HG03159 (cell line): Measurements from ENCODE around the gene CALML4.
"Not testable (repeated sequence)": the region's sequence is repeated elsewhere in the genome, so short reads cannot be mapped to it uniquely, and the experiment has no call there.

Experiments used
- ATAC-seq: cut with Tn5 transposase; IDR thresholded peaks from one replicate; pipeline ENCODE4 v1.9.1; 2021; ENCODE audit warnings: mild to moderate bottlenecking, moderate library complexity; ENCODE audit not compliant: unreplicated experiment

The CALML4 gene

DNA sequence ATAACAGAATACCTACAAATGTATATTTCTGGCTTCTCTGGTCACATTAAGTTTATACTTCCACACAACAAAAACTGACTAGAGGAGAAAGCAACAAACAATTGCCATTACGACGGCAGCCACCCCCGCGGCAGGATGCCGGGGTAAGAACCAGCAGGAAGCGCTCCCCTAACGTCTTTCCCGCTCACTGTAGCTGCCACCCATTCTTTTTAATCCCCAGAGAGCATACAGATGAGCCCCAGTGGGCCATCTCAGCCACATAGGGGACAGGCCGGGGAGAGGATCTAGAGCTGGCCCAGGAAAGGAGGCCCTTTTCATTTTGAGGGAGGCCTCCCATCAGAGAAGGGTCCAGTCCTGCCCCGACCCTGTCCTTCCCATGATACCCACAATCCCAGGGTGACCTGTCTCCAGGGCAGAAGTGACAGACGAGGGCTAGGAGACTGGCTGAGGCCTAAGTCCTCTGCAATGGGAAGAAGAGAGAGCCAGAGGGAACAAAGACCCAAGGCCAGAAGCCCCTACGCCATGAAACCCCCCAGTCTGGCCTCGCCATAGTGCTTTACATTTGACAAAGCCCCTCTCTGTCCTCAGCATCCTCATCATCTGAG, 3.6 kb upstream of the CALML4 start:
- ATAC-seq, result no peak

DNA sequence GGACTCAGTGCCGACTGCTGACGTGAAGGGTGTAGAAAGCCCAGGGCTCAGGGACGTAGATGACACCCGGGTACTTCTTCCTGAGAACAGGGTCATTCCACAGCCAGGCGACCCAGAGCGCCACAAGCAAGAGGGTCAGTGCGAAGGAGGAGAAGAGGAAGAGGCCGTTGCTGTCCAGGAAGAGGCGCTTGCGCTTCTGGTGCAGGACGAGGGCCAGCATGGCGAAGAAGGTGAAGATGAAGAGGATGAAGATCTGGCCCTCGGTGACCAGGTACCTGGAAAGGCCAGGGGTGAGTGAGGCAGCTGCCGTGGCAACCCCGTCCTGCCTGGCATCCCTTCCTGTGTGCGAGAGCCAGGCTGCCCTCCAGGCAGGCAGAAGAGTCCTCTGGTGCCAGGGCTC, 3.0 kb upstream of the CALML4 start:
- ATAC-seq, result no peak

DNA sequence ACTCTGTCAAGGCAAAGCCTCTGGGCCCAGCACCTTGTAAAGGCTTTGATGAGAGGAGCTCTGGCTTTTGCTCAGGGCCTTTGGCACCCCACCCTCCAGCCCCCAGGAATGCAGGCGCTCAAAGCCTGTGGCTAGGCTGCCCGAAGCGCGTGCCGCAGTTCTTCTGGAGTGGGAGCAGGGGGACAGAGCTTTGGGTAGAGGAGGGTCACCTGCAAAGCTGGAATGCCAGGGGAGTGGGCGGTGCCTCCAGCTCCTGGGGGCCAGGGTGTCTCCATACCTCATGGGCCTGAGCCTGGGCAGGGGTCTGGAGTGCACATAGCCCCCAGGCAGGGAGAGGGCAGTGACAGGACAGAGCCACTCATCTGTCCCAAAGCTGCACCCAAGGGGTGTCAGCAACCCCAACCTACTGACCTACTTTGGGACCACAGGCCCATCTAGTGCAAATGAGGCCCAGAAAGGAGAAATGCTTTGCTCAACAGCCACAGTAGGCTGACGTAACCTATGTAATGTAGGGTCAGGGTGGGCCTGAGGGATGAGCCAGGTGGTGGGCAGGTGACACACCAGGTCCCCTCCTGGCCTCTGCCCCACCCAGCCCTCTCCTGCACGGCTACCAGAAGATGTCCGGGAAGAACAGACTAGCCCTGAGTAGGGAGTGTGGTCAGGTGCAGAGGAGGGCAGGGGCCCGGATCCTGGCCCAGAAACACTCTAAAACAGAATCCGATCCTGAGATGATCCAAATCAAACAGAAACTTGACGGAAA, 2.2 kb upstream of the CALML4 start:
- no peak for ATAC-seq

DNA sequence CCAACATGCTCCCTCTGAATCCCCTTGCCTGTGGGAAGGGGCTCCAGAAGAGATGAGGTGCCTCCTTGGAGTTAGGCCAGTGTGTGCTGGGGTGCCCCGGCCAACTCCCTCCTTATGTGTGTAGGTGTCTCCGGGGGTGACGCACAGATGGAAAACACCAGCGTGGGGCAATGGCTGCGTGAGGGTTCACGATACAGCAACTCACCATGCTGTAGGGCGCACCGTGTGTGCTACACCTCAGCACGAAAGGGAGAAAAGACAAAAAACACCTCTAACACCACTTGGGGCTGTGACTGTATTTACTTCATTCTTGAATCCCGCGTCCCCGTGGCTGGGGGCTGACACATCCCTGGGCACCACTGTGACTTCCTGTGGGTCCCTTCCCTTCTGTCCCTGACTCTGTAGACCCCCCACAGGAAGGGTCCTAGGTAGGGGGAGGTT, 1.6 kb upstream of the CALML4 start:
- no peak for ATAC-seq

DNA sequence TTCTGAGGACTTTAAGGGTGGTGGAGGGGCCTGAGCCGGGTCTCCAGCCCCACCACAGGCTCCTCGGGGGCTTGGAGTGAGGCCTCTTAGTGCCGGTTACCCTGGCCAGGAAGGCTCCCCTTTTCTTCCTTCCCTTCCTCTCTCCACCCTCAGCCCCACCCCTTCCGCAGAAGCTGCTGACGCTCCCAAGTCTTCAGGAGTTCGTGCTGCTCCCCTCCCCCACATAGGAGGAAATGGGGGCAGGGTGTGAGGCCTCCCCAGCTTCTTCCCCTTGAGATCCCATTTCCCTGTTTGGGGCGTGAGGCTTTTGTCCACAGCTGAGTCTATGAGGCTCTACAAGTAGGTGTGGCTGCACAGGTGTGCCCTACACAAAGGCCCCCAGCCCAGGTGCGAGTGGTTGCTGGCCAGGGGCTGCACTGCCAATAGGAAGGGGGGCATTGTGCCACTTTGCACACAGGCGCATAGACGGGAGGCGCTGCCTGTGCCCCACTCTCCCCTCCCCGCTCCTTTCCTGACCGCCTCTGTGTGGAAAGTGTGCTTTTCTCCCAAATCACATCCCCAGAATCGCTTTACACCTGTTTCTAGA, 915 bp upstream of the CALML4 start:
- no peak for ATAC-seq

DNA sequence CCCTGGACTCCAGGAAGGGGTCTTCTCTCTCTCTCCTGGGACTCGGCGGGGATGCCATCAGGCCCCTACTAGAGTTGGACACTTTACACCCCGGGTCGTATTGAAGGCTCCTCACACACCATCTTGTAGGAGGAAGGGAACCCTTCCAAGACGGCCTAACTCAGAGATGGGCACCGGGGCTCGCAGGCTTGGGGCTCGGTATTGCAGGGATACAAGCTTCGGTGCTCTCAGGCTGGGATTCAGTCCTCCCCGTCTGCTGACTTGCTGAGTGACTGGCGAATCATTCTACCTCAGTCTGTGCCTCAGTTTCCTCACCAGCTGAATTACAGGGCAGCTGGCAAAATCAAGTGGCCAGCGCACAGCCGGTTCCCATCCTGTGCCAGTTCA, 419 bp upstream of the CALML4 start:
- ATAC-seq, result no peak

DNA sequence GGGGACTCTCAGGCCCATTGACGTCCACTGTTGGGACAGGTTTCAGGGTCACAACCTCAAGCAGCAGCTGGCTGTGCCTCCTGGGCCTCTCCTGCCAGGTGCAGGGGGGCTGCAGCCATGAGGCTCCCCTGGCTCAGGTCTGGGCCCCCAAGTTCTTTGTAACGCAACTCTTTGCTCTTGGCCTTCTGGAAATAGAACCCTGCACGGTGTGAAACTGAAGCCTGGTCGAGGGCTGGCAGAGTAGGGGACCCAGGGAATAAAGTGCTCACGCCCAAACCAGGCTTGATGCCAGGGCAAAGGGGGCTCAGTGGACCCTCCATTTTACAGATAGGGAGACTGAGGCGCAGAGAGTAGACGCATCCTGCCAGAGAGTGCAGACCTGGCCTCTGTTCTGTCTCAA, 771 bp downstream of the CALML4 start:
- ATAC-seq, result no peak

DNA sequence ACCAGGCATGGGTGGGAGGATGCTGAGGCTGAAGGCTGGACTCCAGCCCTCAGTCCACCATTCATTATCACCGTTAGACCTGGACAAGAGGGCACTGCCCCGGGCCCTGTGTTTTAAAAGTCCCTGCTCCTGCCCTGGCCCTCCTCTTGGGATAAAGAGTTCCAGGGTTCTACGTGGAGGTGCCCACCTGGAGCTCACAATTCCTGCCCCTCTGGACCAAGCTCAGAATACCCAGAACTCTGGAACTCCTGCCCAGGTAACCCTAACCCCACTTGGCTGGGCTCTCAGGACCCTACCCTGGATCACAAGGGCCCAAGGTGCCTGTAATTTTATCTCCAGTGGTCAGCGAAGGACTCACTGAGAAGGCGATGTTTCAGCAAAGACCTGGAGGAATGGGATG, 1.2 kb downstream of the CALML4 start:
- no peak for ATAC-seq

DNA sequence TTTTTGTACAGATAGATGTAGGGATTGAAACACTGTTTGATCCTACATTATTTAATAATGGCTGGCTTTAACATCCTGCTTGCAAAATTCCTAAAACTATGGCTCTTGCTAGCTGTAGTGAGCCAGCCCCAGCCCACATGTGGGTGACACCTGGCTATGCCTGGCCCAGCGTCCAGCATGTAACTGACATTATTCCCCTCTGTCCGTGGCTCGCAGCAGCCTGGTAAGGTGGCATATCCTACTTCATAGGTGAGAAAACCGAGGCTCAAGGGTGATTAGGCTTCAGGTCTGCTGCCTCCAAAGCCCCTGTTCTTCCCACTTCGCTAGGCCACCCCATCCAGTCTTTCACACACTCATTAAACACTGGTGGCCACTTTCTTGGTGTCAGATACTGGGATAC, 1.6 kb downstream of the CALML4 start:
- ATAC-seq, result no peak

DNA sequence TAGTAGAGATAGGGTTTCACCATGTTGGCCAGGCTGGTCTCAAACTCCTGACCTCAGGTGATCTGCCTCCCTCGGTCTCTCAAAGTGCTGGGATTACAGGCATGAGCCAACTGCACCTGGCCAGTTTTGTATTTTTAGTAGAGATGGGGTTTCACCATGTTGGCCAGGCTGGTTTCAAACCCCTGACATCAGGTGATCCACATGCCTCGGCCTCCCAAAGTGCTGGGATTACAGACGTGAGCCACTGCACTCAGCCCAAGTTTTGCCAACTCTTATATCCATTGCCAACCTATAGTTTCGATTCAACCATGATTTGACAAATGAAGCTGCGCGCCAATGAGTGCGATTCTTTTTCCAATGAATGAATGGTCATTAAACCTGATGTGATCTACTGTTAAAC, 2.1 kb downstream of the CALML4 start:
- not testable (repeated sequence) for ATAC-seq

DNA sequence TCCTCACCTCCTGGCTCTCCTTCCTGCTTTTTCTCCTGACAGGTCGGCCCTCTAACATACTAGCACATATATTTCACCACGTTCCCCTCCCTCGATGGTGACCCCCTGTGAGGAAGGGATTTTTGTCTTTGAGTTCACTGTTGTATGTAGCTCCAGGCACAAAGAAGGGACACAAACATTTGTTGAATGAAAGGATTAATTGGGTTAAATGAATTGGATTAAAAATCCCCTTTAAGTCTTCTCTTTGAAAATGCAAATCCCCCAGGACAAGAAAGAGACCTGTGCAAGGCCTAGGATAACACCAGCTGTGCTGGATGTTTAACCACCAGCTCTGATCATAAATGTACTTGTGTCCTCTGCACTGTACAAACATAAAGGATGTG, 3.3 kb downstream of the CALML4 start:
- ATAC-seq, result no peak

DNA sequence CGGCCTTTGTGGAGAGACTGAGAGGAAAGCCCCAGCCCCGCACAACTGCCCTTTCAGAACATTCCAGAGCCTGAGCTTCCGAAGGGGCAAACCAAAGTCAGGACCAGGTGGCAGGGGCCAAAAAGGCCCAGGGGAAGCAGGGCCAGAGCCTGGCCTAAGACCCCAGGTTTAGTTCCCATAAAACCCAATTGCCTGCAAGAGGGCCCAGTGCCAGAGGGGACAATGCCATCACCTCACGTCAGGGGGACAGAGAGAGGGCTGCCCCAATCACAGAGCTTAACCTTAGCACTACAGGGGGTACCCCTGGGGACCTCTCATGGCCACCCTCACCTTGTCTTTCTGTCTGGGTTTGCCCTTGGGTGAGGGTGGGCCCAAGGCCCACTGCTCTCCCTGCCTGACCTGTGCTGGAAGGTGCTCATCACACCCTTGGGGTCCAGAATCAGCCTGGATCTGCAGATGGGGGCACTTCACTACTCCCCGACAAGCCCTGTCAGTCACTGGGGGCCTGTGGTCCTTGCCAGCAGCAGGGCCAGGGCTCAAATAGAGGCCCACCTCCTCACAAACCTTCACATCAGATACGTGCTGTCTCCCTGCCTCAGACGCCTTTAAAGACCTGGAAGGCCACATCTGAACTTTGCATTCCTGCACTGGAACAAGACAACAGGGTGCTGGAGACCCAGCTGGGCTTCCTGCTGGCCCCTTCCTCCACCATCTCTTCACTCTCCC, 3.8 kb downstream of the CALML4 start:
- ATAC-seq, result no peak

DNA sequence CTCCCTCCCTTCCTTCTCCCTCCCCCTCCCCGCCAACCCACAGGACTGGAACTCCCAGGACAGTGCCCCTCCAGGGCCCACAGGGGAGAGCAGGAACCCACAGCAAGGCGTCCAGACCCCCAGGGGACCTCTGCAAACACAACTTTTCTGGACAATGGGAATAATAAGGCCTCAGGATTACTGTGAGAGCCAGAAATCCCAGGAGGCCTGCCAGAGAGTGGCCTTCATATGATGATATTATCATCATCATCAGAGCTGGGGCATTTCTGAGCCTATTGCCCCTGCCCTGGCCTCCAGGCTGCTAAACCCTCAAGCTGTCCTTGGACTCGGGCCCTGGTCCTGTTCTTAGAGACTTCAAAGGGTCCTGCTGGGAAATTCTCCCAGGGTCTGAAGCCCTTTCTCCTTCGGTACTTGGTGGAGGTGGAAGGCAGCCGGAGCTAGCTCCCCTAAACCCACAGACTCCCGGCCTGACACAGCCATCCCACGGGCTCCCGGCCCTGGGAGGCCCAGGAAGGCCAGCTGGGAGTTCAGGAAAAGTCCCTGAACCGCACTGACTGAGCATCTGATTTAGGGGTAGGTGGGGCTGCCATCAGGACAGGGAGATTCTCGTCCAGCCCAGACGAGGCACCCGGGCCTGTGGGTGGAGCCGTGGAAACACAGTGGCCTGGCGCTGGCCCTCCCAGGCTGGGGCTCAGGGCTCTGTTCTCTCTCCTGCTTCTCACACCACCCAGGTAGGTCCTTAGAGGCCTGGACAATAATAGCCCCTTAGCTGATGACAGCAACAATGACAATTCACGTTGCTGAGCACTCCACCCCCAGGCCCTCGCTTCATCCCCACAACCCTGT, 4.9 kb downstream of the CALML4 start:
- no peak for ATAC-seq

DNA sequence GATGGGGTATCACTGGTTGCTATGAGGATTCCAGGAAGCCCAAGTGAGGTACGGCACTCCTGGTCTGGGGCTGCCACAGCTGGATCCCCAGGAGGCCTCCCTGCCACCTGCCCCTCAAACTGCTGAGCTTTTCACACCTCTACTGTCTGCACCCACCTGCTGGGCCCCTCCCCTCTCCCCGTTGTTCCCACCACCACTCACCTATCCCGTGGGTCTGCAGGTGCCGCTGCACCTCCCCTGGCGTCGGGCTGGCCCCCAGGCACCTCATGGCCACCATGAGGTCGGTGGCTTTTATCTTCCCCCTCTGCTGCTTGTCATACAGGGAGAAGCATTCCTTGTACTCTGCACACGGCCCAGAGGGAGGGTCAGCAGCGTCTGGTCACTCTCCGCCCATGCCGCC, 5.8 kb downstream of the CALML4 start:
- ATAC-seq, result no peak

DNA sequence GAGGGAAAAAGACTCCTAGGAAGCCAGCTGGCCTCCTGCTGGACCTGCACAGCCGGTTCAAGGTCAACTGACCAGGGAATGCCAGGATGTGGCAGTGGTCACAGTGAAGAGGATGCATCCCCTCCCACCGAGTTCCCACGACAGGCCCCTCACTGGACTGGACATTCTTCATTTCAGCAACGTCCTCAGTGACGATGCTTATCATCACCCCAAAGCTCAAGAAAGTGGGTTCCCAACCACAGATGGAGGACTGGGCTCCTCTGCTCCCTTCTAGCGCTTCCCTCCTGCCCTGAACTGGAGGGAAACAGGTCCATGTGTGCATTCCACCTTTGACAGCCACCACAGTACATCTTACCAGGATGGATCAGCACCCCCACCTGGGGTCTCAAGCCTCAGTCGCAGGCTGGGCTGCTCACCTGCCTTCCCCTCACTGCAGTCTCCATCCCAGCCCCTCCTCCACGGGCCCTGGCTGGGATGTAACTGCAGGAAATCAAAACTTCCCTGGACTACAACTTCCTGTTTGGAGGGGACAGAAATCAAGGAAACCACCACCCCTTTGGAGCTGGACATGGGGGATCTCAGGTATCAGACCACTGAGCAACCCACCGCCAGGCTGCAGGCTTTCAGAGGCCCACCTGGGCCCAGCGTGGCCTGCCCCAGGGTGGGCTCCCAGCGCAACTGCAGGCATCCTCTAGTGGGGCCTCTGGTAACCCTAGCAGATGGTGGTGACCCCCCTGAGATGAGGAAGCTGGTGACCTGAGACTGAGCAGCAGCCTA, 7.3 kb downstream of the CALML4 start:
- ATAC-seq, result no peak

DNA sequence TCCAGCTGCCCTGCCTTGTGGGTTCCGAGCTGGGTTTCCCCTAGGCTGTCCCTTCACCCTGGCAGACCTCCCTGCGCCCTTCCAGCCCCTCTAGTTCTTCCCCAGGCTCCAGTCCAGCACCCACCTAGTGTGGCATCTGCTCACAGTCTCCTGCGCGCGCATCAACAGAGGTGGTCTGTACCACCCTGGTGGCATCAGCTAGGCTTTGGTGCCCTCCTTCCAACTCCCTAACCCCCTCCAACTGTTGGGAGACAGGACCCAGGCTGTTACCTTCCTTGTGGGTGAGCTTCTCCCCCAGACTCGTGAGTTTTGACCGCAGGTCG, 8.0 kb downstream of the CALML4 start:
- no peak for ATAC-seq

DNA sequence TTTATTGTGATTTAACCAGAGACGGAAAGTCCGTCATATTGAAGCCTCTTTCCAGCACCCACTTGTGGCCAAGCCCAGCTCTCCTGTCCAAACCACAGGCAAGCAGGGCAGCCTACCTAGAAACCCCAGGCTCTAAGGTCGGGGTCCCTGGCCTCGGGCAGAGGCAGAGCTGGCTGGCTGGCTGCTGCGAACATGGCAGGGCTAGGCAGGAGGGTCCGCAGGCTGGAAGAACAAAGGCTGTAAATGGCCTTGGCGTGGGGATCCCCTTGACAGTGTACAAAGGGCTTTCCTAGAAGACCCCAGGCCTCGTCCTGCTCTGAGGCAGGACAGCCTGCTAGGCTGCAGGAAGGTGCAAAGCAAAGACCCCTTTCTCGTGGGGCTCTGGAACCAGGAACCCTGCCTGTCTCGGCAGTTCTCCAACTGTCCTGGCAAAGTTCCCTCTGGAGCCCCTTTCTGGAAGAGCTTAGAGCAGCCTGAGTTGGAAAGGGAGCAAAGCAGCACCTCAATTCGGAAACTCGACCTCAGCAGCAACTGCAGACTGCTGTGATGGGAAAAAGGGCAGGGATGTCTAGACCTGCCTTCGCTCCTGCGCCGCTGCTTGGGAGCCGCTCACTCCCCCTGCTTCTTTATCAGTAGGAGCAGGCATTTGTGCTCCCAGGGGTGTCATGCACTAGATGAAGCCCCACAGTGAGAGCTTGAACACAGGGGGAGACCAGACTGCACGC, 8.5 kb downstream of the CALML4 start:
- ATAC-seq, result no peak

DNA sequence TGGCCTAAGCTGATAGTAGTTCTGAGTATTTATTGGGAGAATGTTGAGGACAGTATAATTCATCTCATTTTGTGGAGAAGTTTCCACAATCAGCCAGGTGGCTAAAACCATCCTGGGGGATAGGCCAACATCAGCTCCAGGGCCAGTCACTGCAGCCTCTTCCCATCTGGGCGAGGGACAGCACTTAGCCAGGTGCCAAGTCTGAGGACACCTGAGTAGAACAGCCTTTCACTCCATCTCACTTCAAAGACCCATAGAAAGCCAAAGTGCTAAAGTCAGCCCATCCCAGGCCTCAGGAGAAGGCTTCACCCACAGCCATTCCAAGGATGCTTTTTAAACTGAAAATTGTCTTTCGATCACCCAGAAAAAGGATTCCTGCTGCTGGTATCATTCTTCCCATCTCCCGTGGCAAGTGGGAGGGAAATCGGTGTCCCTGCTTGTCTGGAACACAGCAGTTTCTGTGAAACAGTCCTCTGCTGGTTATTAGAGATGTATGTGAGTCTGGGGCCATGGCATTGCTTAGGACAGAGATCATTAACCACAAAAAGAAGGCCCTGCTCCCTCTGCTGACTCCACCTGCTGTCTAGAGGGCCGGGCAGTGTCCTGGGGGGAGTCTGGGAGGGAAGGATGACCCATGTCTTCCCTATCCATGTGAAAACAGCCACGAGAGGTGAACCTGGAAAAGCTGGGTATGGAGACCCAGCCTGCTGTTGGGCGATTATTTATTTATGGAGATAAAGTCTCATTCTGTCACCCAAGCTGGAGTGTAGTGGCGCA, 9.6 kb downstream of the CALML4 start:
- ATAC-seq, result no peak
